ENCODE results near the gene MICAL3.
"Not testable (repeated sequence)": the region's sequence is repeated elsewhere in the genome, so short reads cannot be mapped to it uniquely, and the experiment has no call there.

The MICAL3 gene

DNA sequence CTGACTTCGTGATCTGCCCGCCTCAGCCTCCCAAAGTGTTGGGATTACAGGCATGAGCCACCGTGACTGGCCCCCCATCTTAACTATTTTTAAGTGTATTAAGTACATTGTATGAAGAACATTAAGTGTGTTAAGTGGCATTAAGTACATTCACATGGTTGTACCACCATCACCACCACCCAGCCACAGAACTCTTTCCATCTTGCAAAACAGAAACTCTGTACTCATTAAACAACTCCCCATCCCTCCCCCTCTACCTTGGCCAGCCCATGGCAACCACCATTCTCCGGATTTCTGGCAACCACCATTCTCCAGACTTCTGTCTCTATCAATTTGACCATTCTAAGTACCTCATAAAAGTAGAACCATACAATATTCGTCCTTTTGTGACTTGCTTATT is 35.6 kb upstream of the MICAL3 start:
- DNase-seq, result no peak

DNA sequence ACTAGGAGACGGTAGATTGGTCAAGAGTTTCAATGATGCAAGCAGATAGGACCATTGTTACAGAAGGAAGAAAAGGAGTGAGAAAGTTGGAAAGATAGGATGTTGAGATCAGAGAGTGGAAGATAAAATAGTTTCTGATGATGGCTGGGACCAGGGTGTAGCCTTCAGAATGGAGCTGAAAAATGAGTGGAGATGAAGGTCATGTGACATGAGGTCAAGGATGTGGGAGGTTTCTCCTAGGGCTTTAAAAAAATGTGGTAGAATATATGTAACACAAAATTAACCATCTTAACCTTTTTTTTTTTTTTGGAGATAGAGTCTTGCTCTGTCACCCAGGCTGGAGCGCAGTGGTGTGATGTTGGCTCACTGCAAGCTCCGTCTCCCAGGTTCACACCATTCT is 35.1 kb upstream of the MICAL3 start:
- DNase-seq, result no peak

DNA sequence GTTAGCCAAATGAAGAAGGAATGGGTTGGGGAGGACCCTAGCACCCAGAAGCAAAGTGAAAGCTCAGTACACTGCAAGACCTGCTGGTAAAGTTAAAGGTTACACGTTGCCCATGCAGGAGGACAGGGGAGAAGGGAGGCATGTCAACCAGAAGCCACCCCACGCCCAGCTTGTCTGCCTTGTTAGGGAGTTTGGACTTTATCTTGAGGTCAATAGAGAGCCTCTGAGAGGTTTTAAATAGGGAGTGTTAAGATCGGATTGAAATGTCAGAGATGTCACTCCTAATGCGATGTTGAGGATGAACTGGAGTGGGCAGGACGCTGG is 34.7 kb upstream of the MICAL3 start:
- DNase-seq, result no peak

DNA sequence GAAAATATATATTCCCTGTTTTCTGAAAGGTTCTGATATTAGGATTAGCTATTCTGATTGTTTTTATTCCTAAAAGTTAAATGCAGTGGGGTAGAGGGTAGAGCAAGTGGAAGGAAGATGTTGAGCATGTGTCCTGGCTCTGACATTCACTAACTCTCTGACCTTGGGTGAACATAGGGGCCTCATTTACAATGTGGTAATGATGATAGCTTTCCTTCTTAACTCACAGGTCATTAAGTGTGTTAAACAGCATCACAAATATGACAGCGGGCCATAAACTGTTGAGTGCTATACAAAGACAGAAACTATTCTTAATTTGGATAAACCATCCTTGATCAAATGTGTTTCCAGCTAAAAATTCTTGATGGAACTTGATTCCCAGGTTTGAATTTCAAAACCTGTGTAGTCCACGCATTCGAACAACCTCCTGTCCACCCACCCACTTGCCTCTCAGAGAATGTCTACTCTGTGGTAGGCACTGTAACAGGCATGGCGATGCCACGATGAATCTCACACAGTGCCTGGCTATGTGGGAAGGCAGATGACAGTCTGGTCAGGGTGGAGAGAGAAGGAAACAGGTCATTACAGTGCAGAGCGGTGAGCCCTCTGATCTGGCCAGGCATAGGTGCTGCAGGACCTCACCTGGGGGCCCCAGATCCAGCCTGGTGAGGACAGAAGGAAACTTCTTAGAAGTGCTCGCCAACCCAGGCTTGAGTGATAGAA is 34.2 kb upstream of the MICAL3 start:
- DNase-seq, result no peak

DNA sequence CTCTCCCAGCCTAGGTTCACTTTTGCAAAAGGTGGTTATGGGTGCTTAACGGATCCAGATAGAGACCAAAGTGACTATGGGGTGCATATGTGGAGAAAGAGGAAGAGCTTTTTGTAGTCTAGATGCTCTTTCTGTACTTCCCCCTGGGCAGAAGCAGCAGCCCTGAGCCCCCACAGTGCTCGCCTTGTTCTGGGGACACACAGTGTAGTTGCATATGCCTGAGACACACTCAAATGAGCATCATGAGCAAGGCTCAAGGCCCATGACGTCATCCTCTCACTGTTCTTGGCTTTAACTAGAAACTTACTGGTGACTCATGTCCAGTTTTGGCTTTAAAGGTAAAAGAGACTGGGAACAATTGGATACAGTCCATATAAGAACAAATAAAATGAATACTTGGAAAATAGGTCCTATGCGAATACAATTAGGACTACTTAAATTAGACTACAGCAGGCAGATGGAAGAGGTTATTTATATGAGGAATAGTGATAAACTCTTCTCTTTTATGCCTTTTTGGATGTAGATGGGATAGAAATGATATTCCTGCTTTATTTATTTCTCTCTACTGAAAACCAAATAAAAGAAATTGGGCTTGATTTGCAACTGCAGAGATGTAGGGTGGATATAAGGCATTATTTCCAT is 33.3 kb upstream of the MICAL3 start:
- DNase-seq, result peak; percentile 86

DNA sequence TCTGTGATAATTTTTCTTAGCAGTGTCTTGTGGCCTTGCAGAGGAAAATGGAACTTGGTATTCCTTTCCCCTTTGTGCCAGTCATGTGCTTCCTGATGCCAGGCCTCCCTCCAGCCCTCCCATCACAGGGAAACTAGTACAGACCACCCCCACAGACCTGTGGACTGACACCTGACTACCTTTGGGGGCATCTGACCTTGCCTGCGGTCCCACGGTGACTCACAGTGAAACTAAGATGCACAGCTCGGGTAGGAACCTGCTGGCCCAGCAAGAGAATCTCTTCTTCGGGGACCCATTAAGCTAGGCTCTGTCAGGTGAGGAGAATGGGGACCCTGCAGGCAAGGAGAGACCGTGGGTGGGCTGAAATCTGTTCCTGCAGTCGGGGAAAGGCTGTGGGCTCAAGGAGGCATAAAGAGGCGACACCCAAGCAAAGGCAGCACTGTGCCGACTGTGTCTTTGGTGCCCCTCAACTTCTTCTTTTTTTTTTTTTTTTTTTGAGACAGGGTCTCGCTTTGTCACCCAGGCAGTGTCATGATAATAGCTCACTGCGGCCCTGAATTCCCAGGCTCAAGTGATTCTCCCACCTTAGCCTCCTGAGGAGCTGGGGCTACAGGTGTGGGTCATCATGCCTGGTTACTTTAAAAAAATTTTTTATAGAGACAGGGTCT is 32.6 kb upstream of the MICAL3 start:
- no peak for DNase-seq

DNA sequence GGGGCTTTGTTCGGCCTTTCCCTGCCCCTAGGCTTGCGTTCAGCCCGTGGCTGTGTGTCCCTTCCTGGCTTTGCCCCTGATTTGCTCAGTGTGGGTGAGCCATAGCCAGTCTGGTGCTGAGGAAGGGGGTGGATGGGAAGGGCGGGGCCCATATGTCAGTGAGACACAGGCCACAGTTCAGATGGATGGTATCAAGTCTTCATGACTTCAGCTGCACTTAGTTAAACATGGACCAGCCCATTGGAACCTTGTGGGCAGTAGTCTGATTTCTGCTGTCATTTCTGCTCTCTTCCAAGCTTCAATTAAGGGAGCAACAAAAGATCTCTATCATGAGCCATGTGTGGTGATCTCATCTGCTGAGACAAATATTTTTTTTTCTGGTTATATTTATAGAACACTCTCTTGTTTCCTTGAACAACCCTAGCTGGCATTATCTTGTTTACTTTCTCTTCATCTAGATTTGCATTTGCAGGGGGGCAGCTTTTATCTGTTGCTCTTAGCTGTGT is 31.9 kb upstream of the MICAL3 start:
- DNase-seq, result peak; percentile 72

DNA sequence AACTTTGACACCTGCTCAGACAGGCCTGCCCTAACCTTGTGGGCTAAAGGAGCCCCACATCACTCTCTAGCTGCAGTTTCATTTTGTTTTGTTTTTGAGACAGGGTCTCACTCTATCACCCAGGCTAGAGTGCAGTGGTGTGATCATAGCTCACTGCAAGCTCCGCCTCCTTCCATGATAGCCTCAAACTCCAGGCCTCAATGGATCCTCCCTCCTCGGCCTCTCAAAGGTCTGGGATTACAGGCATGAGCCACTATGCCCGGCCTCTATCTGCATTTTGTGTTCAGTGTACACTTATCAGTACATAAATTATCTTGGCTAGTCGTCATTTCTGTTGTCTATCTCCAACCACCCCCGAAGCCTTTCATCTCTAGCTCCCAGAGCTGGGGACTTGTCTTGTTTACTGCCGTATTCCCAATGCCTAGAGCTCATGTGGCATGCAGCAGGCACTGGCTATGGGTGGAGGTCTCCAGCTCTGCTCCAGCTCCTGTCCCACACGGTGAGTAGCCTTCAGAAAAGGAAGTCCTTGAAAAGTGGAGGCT is 31.3 kb upstream of the MICAL3 start:
- no peak for DNase-seq

DNA sequence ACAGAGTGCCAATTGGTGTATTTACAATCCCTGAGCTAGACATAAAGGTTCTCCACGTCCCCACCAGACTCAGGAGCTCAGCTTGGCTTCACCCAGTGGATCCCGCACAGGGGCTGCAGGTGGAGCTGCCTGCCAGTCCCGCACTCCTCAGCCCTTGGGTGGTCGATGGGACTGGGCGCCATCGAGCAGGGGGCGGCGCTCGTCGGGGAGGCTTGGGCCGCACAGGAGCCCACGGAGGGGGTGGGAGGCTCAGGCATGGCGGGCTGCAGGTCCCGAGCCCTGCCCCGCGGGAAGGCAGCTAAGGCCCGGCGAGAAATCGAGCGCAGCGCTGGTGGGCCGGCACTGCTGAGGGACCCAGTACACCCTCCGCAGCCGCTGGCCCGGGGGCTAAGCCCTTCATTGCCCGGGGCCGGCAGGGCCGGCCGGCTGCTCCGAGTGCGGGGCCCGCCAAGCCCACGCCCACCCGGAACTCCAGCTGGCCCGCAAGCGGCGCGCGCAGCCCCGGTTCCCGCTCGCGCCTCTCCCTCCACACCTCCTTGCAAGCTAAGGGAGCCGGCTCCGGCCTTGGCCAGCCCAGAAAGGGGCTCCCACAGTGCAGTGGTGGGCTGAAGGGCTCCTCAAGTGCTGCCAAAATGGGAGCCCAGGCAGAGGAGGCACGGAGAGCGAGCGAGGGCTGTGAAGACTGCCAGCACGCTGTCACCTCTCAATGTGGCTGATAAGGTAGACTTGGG is 29.0 kb upstream of the MICAL3 start:
- DNase-seq, result not testable (repeated sequence)

DNA sequence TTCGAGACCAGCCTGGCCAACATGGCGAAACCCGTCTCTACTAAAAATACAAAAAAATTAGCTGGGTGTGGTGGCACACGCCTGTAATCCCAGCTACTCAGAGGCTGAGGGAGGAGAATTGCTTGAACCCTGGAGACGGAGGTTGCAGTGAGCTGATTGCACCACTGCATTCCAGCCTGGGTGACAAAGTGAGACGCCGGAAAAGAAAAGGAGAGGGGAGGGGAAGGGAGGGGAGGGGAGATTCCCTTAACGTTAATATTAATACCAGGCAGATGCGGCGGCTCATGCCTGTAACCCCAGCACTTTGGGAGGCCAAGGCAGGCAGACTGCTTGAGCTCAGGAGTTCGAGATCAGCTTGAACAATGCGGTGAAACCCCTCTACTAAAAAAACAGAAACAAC is 26.8 kb upstream of the MICAL3 start:
- not testable (repeated sequence) for DNase-seq

DNA sequence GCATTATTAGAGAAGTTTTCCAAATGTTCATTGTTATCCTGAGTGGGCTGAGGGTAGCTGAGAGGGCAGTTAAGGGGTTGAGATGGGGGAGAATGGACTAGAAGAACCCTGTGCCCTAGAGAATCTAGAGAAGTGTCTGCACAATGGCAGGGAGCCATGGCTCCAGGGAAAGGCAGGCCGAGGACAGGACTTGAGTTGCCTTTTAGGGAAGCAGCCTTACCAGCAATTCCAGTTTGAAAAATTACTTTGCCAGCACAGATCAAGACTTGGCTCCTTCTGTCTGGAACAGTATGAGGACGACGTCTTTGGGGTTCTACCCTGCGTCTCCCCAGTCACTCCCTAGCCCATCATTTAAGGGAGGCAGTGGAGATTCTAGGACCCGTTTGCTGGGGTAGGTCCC is 25.7 kb upstream of the MICAL3 start:
- no peak for DNase-seq

DNA sequence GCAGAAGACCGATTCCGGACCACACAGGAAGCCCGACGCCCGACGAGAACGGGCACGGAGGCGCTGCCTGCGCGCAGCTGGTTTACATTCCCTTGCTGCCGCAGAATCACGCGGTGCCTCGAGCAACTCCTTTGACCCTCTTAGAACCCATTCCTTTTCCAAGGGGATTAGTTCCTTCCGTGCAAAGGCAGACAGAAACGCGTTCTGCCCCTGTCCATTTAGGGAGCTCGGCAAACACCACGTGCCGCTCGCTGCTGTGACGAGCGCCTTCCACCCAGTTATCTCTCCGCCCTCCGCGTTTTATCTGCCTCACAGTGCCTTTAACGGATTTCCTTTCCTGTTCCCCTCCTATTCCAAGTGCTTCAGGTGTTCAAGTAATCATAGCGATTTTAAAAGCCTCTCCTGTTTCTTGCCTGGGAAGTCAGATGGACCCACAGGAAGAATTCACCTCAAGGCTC is 24.1 kb upstream of the MICAL3 start:
- DNase-seq, result no peak

DNA sequence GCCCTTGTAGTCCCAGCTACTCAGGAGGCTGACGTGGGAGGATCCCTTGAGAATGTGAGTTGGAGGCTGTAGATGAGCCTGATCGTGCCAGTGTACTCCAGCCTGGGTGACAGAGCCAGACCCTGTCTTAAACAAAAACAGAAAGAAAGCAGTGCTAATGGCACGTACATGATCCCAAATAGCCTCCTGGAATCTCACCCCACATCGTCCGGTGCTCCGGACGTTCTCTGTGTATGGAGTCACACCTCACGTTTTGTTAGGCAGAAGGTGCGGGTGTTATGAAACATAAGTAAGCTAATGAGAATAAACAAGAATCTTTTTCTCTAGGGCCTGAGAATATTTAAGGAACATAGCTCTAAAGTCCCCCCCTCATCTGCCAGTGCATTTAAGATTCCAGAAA is 23.7 kb upstream of the MICAL3 start:
- DNase-seq, result no peak

DNA sequence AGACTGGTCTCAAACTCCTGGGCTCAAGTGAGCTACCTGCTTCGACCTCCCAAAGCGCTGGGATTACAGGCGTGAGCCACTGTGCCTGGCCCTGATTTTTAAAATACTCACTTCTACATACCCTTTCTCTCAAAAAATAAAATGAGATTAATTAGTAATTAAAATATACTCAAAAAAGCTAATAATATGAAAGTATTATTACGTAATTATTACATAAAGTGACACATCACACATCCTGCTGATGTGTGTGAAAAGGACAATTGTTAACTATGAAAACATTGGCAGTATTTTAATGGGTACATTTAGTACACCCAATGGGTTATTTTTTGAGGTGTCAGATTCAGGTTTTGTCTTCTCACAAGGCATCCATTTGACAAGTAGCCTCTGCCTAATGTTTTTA is 21.4 kb upstream of the MICAL3 start:
- DNase-seq, result no peak

DNA sequence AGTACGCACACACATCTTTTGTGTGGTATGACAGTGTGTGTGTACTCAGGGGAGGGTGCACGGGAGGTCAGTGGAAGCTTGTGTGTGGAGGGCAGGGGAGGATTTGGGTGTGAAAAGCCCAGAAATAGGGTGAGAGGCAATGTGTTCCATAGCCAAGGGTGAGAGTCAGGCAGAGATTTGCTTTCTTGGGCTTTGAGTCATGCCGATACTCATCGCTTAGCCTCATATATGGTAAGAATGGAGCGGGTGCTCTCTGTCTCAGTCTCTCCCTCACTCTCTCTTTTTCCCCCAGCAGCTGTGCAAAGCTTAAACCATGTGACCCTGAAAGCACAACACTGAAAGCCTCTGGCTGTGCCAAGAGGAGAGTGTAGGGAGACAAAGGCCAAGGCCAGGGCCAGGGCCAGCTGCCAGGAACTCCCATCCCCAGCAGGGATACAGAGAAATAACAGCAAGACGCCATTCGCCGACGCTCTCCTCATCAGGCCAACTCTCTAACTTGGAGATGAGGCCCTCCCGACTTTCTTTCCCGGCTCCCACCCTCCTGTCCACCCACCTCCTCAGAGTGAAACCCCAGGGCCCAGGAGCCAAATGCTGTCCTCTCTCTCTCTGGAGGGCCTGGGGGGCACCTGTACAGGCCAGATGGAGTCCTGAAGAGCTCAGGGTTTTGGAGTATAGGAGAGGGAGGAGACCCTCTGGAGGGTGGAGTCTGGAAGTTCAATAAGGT is 20.3 kb upstream of the MICAL3 start:
- no peak for DNase-seq

DNA sequence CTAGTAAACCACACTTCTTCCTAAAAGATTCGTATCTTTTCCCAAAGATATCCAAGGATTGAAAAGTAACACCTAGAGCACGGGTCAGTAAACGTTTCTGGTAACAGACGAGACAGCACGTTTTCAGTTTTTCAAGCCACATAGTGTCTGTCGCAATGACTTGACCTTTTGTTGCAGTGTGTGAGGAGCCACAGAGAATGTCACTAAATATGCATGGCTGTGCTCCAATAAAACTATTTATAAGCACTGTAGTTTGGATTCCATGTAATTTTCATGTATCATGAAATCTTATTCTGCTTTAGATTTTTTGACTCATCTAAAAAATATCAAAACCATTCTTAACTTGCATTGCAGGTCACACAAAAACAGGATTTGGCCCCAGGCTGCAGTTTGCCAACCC is 18.3 kb upstream of the MICAL3 start:
- no peak for DNase-seq

DNA sequence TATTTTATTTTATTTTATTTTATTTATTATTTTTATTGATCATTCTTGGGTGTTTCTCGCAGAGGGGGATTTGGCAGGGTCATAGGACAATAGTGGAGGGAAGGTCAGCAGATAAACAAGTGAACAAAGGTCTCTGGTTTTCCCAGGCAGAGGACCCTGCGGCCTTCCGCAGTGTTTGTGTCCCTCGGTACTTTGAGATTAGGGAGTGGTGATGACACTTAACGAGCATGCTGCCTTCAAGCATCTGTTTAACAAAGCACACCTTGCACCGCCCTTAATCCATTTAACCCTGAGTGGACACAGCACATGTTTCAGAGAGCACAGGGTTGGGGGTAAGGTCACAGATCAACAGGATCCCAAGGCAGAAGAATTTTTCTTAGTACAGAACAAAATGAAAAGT is 16.5 kb upstream of the MICAL3 start:
- not testable (repeated sequence) for DNase-seq

DNA sequence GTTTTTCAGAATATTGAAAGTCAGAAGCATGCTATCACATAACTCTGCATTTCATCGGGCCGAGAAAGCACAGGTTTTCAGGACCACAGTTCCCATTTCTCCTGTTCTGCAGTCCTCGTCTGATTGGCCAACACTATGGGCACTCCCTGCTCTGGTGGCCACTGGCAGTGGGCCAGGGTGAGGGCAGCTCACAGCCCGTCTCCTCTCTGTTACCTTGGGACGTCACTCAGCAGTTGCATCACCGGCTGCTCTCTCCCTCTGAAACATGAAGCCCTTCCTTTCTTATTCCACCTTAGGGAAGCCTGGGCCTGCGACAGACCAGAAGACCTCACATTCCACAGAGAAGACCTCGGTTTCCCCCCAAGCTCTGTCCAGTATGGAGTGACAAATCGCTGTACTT is 11.4 kb upstream of the MICAL3 start:
- DNase-seq, result no peak

DNA sequence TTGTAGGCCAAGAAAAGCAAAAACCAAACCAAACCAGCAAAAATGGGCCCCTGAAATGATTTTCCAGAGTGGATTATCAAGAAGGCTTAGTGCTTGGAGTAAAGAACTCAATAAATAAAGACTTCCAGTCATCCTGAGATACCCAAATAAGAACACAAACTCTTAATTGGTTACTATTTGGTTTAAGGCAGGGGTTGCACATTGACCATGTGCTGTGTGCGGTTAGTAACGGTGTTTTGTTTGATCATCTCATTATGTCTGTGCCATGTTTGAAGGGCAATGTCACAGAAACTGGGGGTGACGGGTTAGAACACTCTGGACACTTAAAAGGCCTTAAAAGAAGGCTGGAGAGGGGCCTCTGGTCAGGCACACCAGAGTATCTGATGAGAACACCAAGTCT is 9.7 kb upstream of the MICAL3 start:
- DNase-seq, result no peak

DNA sequence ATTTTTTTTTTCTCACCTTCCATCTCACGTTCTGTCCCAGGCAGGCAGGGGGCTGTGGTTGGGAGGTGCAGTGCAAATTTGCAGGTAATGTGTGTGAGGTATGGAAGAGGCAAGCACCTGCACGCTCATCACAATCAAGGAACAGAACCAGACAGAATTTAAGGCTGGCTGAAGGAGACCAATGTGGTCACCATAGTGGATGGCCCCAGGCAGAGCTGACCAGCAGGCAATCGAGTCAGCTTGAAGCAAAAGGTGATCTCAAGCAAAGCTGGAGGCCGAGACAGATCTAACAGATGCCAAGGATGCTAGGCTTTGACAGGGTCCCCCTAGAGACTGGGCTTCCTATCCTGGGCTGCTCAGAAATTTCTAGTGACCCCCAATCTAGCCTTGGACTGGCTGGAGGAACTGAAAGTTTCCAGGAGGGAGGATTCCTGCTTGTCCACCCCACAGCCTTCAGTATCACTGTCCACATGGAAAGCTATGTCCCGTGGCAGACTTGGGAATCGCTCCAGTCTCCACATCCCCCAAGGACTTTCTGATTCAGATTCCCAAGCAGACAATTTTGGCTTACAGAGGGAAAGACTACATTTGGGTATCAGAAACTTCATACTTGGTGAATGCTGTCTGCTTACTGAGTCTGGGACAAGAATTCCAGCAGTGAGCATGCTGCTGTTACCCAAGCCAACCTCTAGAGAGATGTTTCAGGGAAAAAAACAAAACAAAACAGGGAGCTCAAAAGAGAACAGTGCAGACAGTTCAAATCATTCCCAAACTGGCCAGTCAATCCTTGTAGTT is 9.0 kb upstream of the MICAL3 start:
- DNase-seq, result no peak

DNA sequence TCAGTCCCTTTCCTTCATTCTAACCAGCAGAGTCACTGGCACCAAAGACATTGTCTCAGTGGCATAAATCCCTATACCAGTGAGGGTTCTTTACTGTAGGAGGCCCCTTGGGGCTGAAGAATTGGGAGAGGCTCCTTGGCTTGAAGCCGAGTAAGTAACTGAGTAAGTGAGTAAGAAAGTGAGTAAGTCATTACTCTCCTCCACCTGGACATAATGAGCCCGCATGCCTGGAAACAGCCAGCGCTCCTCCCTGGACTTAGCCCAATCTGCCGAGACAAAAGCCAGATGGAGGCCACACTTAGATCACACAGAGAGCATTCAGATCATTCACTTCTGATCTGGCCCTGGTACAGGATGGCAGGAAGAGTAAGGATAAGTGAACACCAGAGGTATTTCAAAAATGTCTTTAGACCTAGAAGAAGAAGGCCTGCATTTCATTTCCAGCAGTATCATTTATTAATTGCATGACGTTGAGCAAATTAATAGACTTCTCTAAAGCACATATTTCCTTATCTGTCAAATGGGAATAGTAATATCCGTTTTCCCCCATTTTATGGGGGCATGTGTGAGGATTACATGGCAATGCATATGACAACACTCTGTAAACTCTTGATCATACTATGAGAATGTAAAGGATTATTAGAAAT is 8.2 kb upstream of the MICAL3 start:
- no peak for DNase-seq
